Neural cell (in vitro differentiated cells): ENCODE results near the gene PDE9A. TPM values are rescaled to one million over a fixed set of nuclear protein-coding genes. Genes with fewer than 3 reads are reported as not detected.
A peak's percentile ranks its signal among the peaks of the same experiment; 100 is the strongest.

Source experiments
- H2AFZ ChIP-seq: fragments of 200-600, 300-800 bp; sonication (generic), shearing (Covaris generic); 2 replicates; pipeline ENCODE4 v1.6.0; 2014; ENCODE audit warnings: low read depth, mild to moderate bottlenecking, antibody characterized with exemption, low read length, moderate library complexity
- H3F3A ChIP-seq: fragments of 200-600 bp; shearing (Covaris generic); 2 replicates; pipeline ENCODE4 v1.6.1; 2016; ENCODE audit warnings: mild to moderate bottlenecking, moderate library complexity, mixed read lengths, antibody characterized with exemption, low read length; ENCODE audit not compliant: insufficient read depth, poor library complexity, severe bottlenecking
- H3K27ac ChIP-seq: fragments of 200-600, 300-800 bp; sonication (generic), shearing (Covaris generic); 2 replicates; pipeline ENCODE4 v1.5.1; 2014; ENCODE audit warnings: mild to moderate bottlenecking, low read length, moderate library complexity
- H3K27me3 ChIP-seq: fragments of 300-800, 200-600 bp; sonication (generic), shearing (Covaris generic); 2 replicates; pipeline ENCODE4 v1.6.0; 2014; ENCODE audit warnings: mild to moderate bottlenecking, low read depth, low read length, moderate library complexity; ENCODE audit not compliant: insufficient read depth
- H3K36me3 ChIP-seq: fragments of 300-800, 200-600 bp; sonication (generic), shearing (Covaris generic); 2 replicates; pipeline ENCODE4 v1.5.1; 2014; ENCODE audit warnings: mild to moderate bottlenecking, antibody characterized with exemption, low read length, moderate library complexity; ENCODE audit not compliant: insufficient read depth
- H3K4me2 ChIP-seq: fragments of 300-800, 200-600 bp; sonication (generic), shearing (Covaris generic); 2 replicates; pipeline ENCODE4 v1.6.0; 2014; ENCODE audit warnings: mild to moderate bottlenecking, low read length
- H3K4me3 ChIP-seq: fragments of 300-800, 200-600 bp; sonication (generic), shearing (Covaris generic); 2 replicates; pipeline ENCODE4 v1.5.1; 2014; ENCODE audit warnings: mild to moderate bottlenecking, low read length, moderate library complexity
- H3K79me2 ChIP-seq: fragments of 200-600 bp; shearing (Covaris generic); replicated peaks from 2 replicates; pipeline ENCODE4 v1.6.0; 2014; ENCODE audit warnings: mild to moderate bottlenecking, low read length, moderate library complexity; ENCODE audit not compliant: insufficient read depth
- H3K9ac ChIP-seq: fragments of 300-800, 200-600 bp; sonication (generic), shearing (Covaris generic); 2 replicates; pipeline ENCODE4 v1.6.1; 2016; ENCODE audit warnings: mild to moderate bottlenecking, low read length, mixed read lengths
- H3K9me2 ChIP-seq: fragments of 200-600 bp; shearing (Covaris generic); 2 replicates; pipeline ENCODE4 v1.6.1; 2016; ENCODE audit warnings: mild to moderate bottlenecking, low read length, mixed read lengths; ENCODE audit not compliant: insufficient read depth
- H3K9me3 ChIP-seq: fragments of 200-600, 300-800 bp; sonication (generic), shearing (Covaris generic); 2 replicates; pipeline ENCODE4 v1.6.1; 2016; ENCODE audit warnings: mild to moderate bottlenecking, mixed run types, low read length, moderate library complexity, mixed read lengths
- H4K20me1 ChIP-seq: fragments of 200-600 bp; shearing (Covaris generic); 2 replicates; pipeline ENCODE4 v1.6.1; 2016; ENCODE audit warnings: mild to moderate bottlenecking, mixed run types; ENCODE audit not compliant: insufficient read depth
- CTCF ChIP-seq: fragments of 450-650 bp; IDR thresholded peaks from 2 replicates; pipeline ENCODE4 v1.5.1; 2014; ENCODE audit warnings: antibody characterized with exemption, mild to moderate bottlenecking, moderate library complexity; ENCODE audit not compliant: poor library complexity, severe bottlenecking
- EP300 ChIP-seq: fragments of 450-650 bp; conservative IDR thresholded peaks from 2 replicates; pipeline ENCODE4 v1.6.1; 2014; ENCODE audit warnings: antibody characterized with exemption, mild to moderate bottlenecking, moderate library complexity; ENCODE audit not compliant: poor library complexity, severe bottlenecking
- EZH2 ChIP-seq: fragments of 200-600, 300-800 bp; shearing (Covaris generic), sonication (generic); IDR thresholded peaks from 2 replicates; pipeline ENCODE4 v1.6.1; 2014; ENCODE audit warnings: antibody characterized with exemption, low read length, borderline replicate concordance, mild to moderate bottlenecking; ENCODE audit not compliant: insufficient read depth, poor library complexity, severe bottlenecking
- MXI1 ChIP-seq: fragments of 450-650 bp; conservative IDR thresholded peaks from 2 replicates; pipeline ENCODE4 v1.6.1; 2014; ENCODE audit warnings: antibody characterized with exemption, mild to moderate bottlenecking; ENCODE audit not compliant: poor library complexity, severe bottlenecking
- POLR2AphosphoS5 ChIP-seq: IDR thresholded peaks from 2 replicates; pipeline ENCODE4 v1.6.1; 2012
- RAD21 ChIP-seq: fragments of 450-650 bp; conservative IDR thresholded peaks from 2 replicates; pipeline ENCODE4 v1.6.1; 2014; ENCODE audit warnings: antibody characterized with exemption, mild to moderate bottlenecking, moderate library complexity
- REST ChIP-seq: IDR thresholded peaks from 2 replicates; pipeline ENCODE4 v1.6.1; 2012; ENCODE audit warnings: borderline replicate concordance
- SMC3 ChIP-seq: fragments of 450-650 bp; conservative IDR thresholded peaks from 2 replicates; pipeline ENCODE4 v1.6.1; 2014; ENCODE audit warnings: antibody characterized with exemption, mild to moderate bottlenecking, moderate library complexity; ENCODE audit not compliant: poor library complexity
- TAF1 ChIP-seq: IDR thresholded peaks from 2 replicates; pipeline ENCODE4 v1.6.1; 2012; ENCODE audit warnings: low read depth
- polyA plus RNA-seq: library from polyadenylated mRNA; depleted of rRNA; stranded (reverse); fragments of >200 nt; gene quantifications from 2 replicates; pipeline ENCODE4 v1.2.3, GENCODE V29; 2014

Gene PDE9A
- polyA plus RNA-seq, 1 donor from 2014 or later, result 32.2 TPM

- Histone ChIP-seq H3K36me3 (peaks cover 2% of the 10 kb centered on the region), H2AFZ (no peak overlapping the region), H3F3A (no peaks in the 10 kb centered on the region), H3K27me3 (no peaks in the 10 kb centered on the region), H3K4me2 (no peak overlapping the region), H3K27ac (peak overlapping the region; percentile 54), H3K9me2 (no peaks in the 10 kb centered on the region), H3K9me3 (no peaks in the 10 kb centered on the region), H4K20me1 (no peaks in the 10 kb centered on the region), H3K9ac (peak overlapping the region; percentile 23), H3K79me2 (peaks cover 19% of the 10 kb centered on the region), H3K4me3 (peak overlapping the region; percentile 12)
- TF ChIP-seq POLR2AphosphoS5, result peak; percentile 34
- TF ChIP-seq REST, result no peak
- TF ChIP-seq CTCF, result no peak
- peak; percentile 20 for TF ChIP-seq EP300
- TF ChIP-seq RAD21, result no peak
- TF ChIP-seq EZH2, result no peak
- TF ChIP-seq MXI1, result no peak
- no peak for TF ChIP-seq SMC3
- no peak for TF ChIP-seq TAF1
Measured at GRCh38 chr21:42668298-42668992, 15.0 kb downstream of the PDE9A start.

DNA sequence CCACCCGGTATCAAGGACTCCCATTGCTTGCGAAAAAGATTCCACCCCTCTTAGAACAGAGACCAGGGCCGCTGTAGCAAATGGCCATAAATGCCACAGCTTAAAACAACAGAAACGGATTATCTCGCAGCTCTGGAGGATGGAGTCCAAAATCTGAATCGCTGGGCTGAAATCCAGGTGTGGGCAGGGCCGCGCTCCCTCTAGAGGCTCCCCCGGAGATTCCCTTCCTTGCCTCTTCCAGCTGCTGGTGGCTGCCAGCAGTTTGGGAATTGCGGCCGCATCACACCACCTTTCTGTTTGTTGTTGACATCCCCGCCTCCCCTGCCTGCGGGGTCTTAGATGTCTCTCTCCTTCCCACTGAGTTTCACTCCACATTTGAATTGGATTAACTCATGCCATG, 15.6 kb downstream of the PDE9A start:
- H2AFZ ChIP-seq, result no peak overlapping the region
- H3F3A ChIP-seq, result no peaks in the 10 kb centered on the region
- no peaks in the 10 kb centered on the region for H3K36me3 ChIP-seq
- H3K27me3 ChIP-seq, result no peaks in the 10 kb centered on the region
- H3K4me3 ChIP-seq, result no peak overlapping the region
- H3K79me2 ChIP-seq, result peaks cover 14% of the 10 kb centered on the region
- TF ChIP-seq CTCF, result no peak
- no peak for TF ChIP-seq REST
- TF ChIP-seq EZH2, result no peak
- TF ChIP-seq TAF1, result no peak
- TF ChIP-seq RAD21, result no peak
- no peak for TF ChIP-seq POLR2AphosphoS5
- no peak for TF ChIP-seq MXI1
- no peak for TF ChIP-seq SMC3
- H3K9ac ChIP-seq, result no peak overlapping the region
- no peaks in the 10 kb centered on the region for H3K9me3 ChIP-seq
- H3K4me2 ChIP-seq, result no peak overlapping the region
- no peaks in the 10 kb centered on the region for H3K9me2 ChIP-seq
- H4K20me1 ChIP-seq, result no peaks in the 10 kb centered on the region
- no peak overlapping the region for H3K27ac ChIP-seq
